Gastrocnemius medialis (tissue), 4 donors: ENCODE data around the gene IL16. TPM values are rescaled to one million over a fixed set of nuclear protein-coding genes. Genes with fewer than 3 reads are reported as not detected.

Experiments used
- ATAC-seq, 2 donors: fragments of 150-250 bp; one replicate each; pipeline ENCODE4 v1.9.1; 2016
- DNase-seq, 2 donors: peaks; one replicate each; pipeline ENCODE4 v3.0.0-alpha.2; 2019
- H3K27ac ChIP-seq, 4 donors: fragments of 200-600 bp; sonication (generic); 1 replicate in 1 of 4; 2 replicates in 3 of 4; pipeline ENCODE4 v1.5.1; 2016 to 2018; ENCODE audit warnings: mild to moderate bottlenecking in 2 of 4, moderate library complexity in 1 of 4
- H3K27me3 ChIP-seq, 3 donors: fragments of 200-600 bp; sonication (generic) in 2 of 3; 1 replicate in 1 of 3; 2 replicates in 2 of 3; pipeline versions ENCODE4 v1.5.1 to v1.6.0; 2016 to 2019; ENCODE audit warnings: mild to moderate bottlenecking in 1 of 3, moderate library complexity in 1 of 3
- H3K36me3 ChIP-seq, 2 donors: fragments of 200-600 bp; sonication (generic) in 1 of 2; one replicate each; pipeline ENCODE4 v1.5.1; 2017 to 2018
- H3K4me1 ChIP-seq, 2 donors: fragments of 200-600 bp; sonication (generic) in 1 of 2; one replicate each; pipeline ENCODE4 v1.5.1; 2016 to 2017; ENCODE audit warnings: mild to moderate bottlenecking in 2 of 2
- H3K4me3 ChIP-seq, 4 donors: fragments of 200-600 bp; sonication (generic) in 3 of 4; 1 replicate in 1 of 4; 2 replicates in 3 of 4; pipeline ENCODE4 v1.5.1; 2016 to 2019; ENCODE audit warnings: mild to moderate bottlenecking in 2 of 4
- H3K9me3 ChIP-seq, 3 donors: fragments of 200-600 bp; sonication (generic) in 2 of 3; 1 replicate in 1 of 3; 2 replicates in 2 of 3; pipeline ENCODE4 v1.5.1; 2016 to 2019
- POLR2A ChIP-seq, 2 donors: fragments of 450-650 bp; IDR thresholded peaks; one replicate each; pipeline ENCODE4 v1.6.1; 2017; ENCODE audit warnings: antibody characterized with exemption in 2 of 2, mild to moderate bottlenecking in 2 of 2, moderate library complexity in 2 of 2
- in situ Hi-C, 4 donors: fragments of 200-750 bp; cut with MboI; loops; one replicate each; pipeline versions ENCODE4 v1.15.0 to v1.8.0; 2017; ENCODE audit warnings: low sequenced_read_pairs in 4 of 4
- intact Hi-C: fragments of 100-400 bp; cut with DNase I; formaldehyde crosslinking; loops from one replicate; pipeline ENCODE4 v1.15.1; 2023; ENCODE audit warnings: low total_unique reads
- total RNA-seq, 4 donors: library from RNA; depleted of rRNA; stranded (reverse); fragments of >200 nt; gene quantifications; one replicate each; pipeline versions ENCODE4 v1.1.0 to v1.2.3, GENCODE V29; 2016
- TF ChIP-seq, protein P1 (sequence below), 5 experiments: fragments of 450-650 bp in 3 of 5; fragments of 200-600 bp in 2 of 5; sonication (generic) in 2 of 5; IDR thresholded peaks in 4 of 5; conservative IDR thresholded peaks in 1 of 5; 1 replicate in 4 of 5; 2 replicates in 1 of 5; pipeline ENCODE4 v1.5.1; 2016 to 2019; ENCODE audit warnings: antibody characterized with exemption in 5 of 5, mild to moderate bottlenecking in 3 of 5, moderate library complexity in 3 of 5

IL16 gene
- total RNA-seq, 4 donors from 2014 or later, result 3.3 to 4.5 (median 4.3) TPM

DNA sequence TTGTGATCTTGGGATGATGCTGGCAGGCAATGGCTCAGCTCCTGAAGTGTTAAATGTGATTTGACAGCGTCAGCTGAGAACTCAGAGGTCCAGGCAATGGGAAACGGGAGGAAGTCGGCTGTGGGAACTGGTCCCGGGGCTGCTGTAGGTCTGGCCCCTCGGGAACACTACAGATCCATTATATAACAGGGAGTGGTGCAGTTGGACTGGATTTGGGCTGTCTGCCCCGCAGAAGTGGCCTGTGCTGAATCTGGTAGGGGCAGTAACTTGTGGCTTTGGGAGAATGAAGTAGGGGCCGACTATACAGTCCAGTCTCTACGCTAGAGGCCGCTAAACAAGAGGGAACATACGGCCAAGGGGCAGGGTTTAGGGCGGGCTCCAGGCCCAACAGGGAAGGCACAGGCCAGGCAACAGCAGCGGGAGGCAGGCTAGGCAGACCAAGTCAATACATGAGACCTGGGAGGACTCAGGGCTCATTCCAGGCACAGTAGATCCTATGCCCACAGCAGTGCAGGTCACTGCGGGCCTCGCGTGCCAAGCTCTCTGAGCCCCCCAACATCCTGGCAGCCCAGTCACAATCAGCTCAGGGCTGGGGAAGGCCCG lies 20.3 kb upstream of the IL16 start:
- Histone ChIP-seq H3K36me3 (no peaks in the 10 kb centered on the region), H3K27me3 (peaks cover 0 to 1% (median 0%) of the 10 kb centered on the region in 3 donors), H3K9me3 (no peaks in the 10 kb centered on the region), H3K27ac (peak overlapping the region; percentile 40 to 76 (median 54)), H3K4me1 (peaks cover 0 to 4% of the 10 kb centered on the region in 2 donors), H3K4me3 (no peak overlapping the region)
- ATAC-seq, result peak; percentile 58 to 68
- in situ Hi-C loops (no loop called here), intact Hi-C loops (no loop called here)
- DNase-seq, result peak in 1 of 2 donors; percentile 48
- TF ChIP-seq, protein P1, sequence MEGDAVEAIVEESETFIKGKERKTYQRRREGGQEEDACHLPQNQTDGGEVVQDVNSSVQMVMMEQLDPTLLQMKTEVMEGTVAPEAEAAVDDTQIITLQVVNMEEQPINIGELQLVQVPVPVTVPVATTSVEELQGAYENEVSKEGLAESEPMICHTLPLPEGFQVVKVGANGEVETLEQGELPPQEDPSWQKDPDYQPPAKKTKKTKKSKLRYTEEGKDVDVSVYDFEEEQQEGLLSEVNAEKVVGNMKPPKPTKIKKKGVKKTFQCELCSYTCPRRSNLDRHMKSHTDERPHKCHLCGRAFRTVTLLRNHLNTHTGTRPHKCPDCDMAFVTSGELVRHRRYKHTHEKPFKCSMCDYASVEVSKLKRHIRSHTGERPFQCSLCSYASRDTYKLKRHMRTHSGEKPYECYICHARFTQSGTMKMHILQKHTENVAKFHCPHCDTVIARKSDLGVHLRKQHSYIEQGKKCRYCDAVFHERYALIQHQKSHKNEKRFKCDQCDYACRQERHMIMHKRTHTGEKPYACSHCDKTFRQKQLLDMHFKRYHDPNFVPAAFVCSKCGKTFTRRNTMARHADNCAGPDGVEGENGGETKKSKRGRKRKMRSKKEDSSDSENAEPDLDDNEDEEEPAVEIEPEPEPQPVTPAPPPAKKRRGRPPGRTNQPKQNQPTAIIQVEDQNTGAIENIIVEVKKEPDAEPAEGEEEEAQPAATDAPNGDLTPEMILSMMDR (IDR thresholded peaks at IDR 0.05 in 4 of 5, conservative IDR thresholded peaks at IDR 0.05 in 1 of 5), result no peak
- no peak for TF ChIP-seq POLR2A (IDR thresholded peaks at IDR 0.05)

DNA sequence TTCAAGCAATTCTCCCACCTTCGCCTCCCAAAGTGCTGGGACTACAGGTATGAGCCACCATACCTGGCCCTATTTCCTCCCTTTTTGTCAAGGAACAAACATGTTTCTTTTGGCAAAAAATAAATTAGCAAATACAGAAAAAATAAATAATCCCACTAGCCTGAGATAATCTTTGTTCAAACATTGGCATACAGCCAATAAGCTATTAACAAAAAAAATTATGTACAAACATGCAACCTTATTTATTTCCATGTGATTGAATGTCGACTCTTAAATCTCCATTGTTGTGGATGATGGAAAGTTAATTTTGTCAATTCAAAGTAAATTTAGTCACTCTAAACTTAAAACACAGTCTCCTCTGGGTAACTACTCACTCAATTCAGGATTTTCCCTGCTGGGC lies 18.3 kb upstream of the IL16 start:
- H3K27me3 ChIP-seq, result peaks cover 0 to 3% (median 3%) of the 10 kb centered on the region in 3 donors
- no peak for DNase-seq
- no peaks in the 10 kb centered on the region for H3K9me3 ChIP-seq
- TF ChIP-seq, protein P1 (IDR thresholded peaks at IDR 0.05 in 4 of 5, conservative IDR thresholded peaks at IDR 0.05 in 1 of 5), result no peak
- TF ChIP-seq POLR2A (IDR thresholded peaks at IDR 0.05), result no peak
- no peak for ATAC-seq
- in situ Hi-C loops, result no loop called here
- H3K4me3 ChIP-seq, result no peak overlapping the region
- no peaks in the 10 kb centered on the region for H3K36me3 ChIP-seq
- no peaks in the 10 kb centered on the region for H3K4me1 ChIP-seq
- no peak overlapping the region for H3K27ac ChIP-seq
- intact Hi-C loops, result no loop called here

DNA sequence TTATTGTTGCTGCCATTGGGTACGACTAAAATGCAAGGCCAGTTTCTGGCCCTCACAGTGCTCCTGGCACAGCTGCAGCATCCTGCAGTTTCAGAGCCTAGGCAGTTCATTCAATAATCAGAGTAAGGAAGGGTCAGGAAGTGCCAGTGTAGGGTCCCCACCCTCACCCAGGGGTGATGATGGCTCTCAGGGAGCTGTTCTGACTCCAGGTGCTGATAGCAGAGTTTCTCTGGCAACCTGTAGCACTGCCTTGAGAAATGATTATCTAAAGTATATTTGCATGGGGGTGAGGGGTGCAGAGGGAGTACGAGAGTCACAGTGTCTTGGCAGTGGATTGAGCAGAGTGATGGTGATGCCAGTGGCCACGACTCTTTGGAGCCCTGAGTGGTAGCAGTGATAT lies 15.5 kb upstream of the IL16 start:
- Histone ChIP-seq H3K9me3 (no peaks in the 10 kb centered on the region), H3K36me3 (no peaks in the 10 kb centered on the region), H3K4me3 (no peak overlapping the region), H3K27ac (peak overlapping the region in 2 of 4 donors; percentile 7 to 40), H3K27me3 (peaks cover 0 to 3% (median 3%) of the 10 kb centered on the region in 3 donors), H3K4me1 (no peaks in the 10 kb centered on the region)
- DNase-seq (no peak), ATAC-seq (no peak)
- intact Hi-C loops, result no loop called here
- no peak for TF ChIP-seq POLR2A (IDR thresholded peaks at IDR 0.05)
- TF ChIP-seq, protein P1 (IDR thresholded peaks at IDR 0.05 in 4 of 5, conservative IDR thresholded peaks at IDR 0.05 in 1 of 5), result no peak
- in situ Hi-C loops, result no loop called here

DNA sequence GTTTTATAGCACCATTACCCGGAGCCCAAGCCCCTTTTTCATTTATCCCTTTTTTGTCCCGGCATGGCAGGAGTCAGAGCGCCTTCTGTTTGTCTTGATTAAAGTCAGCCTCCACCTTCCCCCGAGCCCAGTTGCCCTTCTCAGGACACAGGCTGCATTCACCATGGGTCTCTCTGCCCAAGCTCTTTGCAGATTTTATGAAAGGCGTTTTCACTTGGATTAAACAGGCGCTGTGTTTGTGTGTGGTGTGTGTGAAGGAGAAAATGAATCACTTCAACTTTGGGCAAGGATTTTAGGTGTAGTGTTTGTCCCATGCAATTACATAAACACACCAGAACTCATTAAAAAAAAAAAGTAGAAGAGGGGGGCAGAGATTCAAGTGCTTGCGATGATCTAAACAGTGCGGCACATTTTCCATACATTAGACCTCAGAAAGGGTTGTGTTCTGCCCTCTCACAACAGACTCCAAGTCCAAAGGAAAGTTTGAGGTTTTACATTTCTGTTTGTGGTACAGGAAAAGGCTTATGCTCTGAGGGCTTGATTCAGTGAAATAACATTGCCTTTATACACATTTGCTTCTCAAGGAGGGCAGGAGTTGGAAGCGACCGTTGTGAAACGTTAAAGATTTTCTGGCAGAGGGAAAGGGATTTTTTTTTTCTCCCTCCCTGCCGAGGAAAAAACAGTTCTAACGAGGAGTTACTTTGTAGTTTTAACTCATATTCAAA lies 14.5 kb upstream of the IL16 start:
- no peak for DNase-seq
- intact Hi-C loops (loop anchor here (2.0 kb wide), 1 partner anchor 75 kb away; no protein-coding TSS in a partner anchor), in situ Hi-C loops (no loop called here)
- H3K4me1 ChIP-seq, result no peaks in the 10 kb centered on the region
- peaks cover 0 to 3% (median 3%) of the 10 kb centered on the region in 3 donors for H3K27me3 ChIP-seq
- H3K27ac ChIP-seq, result peak overlapping the region; percentile 31 to 57 (median 42)
- TF ChIP-seq, protein P1 (IDR thresholded peaks at IDR 0.05 in 4 of 5, conservative IDR thresholded peaks at IDR 0.05 in 1 of 5), result no peak
- TF ChIP-seq POLR2A (IDR thresholded peaks at IDR 0.05), result no peak
- H3K9me3 ChIP-seq, result no peaks in the 10 kb centered on the region
- H3K4me3 ChIP-seq, result peak overlapping the region in 3 of 4 donors; percentile 25 to 40 (median 38)
- H3K36me3 ChIP-seq, result no peaks in the 10 kb centered on the region
- peak in 1 of 2 donors; percentile 24 for ATAC-seq
